ENCODE results near the gene DSCAML1.
A peak's percentile ranks its signal among the peaks of the same experiment; 100 is the strongest.

Gene DSCAML1

DNA sequence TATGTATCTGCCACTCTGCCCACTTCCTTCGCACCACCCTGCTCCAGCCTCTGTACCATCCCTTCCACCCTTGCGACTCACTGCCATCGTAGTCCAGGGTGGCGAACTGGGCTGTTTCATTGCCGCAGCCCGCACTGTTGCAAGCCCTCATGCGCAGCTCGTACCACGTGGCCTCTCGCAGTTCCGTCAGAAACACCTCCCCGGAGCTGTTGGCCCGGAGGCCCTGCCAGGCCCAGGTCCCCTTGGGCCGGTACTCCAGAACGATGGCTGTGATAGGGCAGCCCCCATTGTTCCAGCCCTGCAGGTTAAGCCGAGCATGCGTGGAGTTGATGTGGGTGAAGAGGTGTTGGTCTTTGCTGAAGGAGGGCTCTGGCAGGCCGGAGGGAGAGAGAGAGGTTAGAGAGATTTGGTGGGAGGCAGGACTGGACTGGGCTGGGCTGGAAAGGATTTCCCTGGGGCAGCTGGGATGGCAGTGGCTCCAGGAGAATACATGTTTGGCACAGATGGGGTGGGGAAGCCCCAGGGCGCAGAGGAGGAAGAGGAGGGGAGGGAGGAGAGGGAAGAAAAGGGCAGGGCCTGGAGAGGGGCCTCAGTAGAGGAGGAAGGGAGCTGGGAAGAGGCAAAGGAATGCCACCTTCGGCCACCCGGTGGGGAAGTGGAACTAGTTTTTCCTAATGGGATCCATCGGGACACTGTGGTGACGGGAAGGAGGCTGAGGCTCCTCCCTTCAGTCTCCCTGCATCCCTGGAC lies 359.8 kb downstream of the DSCAML1 start:
- no peak for DNase-seq

DNA sequence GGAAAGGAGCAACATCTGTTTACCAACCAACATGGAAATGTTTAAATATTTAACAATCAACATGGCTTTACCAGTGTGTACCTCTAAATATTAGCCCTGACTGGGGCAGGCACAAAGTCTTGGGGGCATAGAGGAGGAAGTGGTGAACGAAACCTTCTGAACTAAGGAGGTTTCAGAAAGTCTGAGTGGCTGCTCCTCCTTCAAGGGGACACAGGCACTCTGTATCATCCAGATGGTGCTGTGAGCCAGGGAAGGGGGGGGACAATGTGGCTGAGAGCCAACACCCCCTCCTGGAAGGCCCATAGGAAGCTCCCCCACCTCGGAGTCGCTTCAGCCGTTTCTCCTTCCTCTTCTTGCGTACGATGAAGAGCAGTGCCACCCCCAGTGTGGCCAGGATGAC lies 361.7 kb downstream of the DSCAML1 start:
- DNase-seq = no peak

DNA sequence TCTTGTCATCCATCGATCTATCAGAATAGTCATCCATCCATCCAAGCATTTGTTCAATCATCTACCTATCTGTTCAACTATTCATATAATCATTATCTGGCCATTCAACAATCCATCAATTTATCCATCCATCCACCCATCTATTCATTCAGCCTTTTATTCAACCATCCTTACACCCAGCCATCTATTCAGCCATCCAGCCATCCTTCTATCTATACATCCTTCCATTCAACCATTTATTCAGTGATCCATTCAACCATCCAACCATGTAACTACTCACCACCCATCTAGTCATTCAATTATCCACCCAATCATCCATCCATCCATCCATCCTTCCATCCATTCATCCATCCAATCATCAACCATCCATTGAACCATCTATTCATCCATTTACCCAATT lies 362.5 kb downstream of the DSCAML1 start:
- DNase-seq = no peak

DNA sequence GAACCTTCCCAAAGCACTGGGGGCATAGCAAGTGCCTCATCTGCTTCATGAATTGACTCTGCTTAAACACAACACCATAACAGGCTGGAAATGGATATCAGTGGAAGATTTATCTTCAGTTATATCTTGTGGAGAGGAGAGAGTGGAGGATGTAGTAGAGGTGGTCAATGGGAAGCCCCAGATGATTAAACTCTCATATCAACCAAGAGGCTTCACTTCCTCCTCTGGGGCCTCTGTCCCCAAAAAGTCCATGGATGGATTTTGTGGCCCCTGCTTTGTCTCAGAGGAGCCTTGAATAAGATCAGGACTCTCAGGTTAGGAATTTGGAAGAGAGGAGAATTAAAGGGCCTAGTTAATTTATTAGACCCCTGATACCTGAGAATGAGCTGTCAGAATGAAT lies 363.3 kb downstream of the DSCAML1 start:
- no peak for DNase-seq

DNA sequence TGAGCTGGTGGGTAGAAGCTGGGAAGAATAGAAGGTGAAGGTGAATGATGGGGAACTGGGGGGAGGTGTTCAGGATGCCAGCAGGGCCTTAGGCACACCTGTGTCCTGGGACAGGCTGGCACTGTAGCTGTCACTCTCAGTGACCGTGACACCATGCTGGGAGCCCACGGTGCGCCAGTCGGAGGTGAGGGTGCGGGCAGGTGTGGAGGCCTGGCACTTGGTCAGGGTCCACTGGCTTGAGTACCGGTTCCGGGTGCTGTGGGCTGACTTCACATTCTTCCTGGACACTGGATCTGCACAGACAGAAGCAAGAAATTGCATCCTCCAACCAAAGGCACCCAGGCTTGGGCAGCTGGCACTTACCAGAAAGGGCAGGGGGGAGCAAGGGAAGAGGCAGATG lies 365.6 kb downstream of the DSCAML1 start:
- no peak for DNase-seq

DNA sequence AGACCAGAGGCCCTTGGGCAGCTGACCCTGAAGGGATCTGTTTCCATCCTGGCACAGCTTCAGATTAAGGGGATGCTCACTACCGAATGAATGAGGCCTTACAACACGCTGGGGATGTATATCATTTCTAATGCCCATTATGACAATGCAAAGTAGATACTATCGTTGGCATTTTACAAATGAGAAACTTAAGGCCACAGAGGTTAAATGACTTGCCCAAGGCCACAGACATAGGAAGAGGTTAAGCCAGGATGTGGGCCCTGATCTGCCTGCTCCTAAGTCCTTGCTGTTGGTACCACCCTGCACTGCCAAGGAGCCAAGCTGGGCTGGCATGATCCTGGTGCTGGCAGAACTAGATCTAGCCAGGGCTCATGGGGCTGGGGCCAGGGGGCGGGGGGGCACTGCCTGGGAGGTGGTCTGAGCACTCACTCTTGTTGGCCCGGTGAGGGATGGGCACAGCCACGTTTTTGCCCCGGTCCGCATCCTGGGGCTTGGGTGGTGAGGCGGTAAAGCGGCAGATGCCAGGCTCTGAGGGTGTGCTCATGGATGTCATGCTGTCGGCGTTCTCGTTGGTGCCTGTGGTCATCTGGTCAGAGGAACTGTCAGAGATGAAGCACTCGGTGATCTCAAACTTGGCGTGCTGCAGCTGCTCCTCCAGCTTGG lies 366.6 kb downstream of the DSCAML1 start:
- no peak for DNase-seq

DNA sequence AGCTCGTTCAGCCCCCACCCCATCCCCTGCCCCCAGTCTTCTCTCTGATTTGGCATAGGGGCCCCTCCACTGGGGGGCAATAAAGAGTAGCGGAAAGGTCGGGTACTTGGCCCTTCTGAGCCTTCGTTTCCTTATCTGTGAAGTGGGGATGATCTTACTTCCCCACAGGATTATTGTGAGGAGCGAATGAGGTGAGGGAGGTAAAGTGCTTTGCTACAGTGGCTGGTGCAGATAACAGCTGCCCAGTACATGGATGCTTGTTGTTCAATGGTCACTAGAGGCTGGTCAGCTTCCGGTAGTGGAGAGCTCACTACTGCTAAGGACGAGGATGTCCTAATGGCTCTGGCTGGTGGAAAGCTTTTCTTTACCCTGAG lies 368.2 kb downstream of the DSCAML1 start:
- no peak for DNase-seq

DNA sequence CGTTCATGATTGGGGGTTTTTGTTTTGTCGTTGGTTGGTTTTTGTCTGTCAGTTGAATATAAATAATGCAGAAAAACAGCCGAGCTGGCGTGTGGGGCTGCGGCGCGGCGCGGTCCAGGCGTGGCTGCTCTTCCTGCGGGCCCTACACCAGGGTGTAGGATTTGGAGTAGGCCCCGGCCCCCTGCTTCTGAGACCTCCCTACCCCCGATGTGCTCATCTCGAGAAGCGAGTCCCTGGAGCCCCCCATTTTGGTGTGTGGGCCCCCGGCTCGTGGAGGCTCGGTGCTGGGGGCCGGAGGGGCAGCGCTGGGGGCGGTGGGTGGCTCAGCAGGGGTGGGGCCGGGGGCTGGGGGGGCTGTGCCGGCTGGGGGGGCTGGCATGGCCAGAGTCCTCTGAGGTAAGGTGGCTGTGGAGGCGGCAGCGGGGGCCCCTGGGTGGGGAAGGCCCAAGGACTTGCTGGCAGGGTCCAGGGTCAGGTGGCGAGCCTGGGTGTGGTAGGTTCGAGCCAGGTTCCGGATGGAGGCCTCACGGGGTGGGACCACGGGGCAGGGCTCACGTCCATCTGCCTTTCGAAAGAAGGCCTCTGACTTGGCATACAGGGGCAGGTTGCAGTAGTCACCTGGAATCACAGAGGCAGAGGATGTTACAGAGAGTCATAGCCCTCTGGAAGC lies 368.7 kb downstream of the DSCAML1 start:
- no peak for DNase-seq

DNA sequence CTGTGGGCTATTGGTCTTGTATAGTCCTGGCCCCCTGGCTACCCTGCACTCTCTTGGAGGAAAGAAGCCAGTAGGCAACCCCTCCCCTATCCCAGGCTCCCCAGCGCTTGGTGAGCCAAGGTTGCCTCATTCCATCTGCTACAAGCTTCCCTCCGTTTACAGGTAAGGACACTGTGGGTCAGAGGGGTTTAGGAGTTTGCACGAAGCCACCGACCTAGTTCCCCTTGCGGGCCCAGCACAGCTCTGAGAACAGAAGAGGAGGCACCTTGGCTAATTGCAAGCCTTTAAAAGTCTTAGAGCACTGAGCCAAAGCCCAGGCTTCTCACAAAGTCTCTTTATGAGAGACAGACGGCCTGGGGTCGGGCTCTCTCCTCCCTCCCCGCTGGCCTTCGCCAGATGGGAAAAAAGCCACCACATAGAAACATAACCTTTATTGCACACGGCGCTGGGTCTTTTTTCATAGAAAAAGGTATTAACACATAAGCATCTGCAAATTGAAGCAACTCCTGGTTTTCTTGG lies 369.6 kb downstream of the DSCAML1 start:
- DNase-seq = no peak

DNA sequence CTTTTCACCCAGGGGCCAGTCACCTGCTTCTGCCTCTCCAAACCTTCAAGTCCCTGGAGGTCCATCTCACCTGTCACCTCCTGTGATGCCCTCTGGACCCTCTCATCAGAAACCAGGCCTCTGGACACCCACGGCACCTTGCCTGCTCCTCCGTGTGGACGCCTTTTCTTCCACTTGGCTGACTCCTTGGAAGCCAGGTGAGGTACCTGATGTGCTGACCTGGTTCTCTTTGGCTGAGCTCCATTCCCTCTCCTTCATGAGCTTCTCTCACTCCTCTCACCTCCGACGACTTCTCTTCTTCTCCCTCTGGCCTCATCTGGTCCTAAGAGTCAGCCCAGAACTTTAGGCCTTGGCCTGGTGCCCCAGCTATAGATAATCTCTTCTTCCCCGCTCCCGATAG lies 370.1 kb downstream of the DSCAML1 start:
- DNase-seq = no peak

DNA sequence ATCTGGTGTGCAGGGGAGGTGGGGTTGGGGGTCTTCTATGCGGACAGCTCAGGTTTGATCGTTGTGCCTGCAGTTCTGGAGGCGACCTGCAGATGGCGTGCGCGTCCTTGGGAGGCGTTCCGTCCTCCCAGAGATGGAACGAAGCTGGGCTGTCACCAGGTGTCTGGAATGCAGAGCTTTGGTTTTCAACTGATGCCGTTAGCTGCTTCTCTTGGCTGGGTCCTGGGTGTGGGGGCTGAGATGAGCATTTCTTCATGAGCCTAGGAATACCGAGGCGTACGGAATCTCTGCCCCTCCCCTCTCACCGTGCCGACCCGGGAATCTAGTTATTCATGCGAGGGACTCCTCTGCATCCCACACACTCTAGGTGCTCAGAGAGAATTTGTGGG lies 370.7 kb downstream of the DSCAML1 start:
- peak; percentile 90 for DNase-seq

DNA sequence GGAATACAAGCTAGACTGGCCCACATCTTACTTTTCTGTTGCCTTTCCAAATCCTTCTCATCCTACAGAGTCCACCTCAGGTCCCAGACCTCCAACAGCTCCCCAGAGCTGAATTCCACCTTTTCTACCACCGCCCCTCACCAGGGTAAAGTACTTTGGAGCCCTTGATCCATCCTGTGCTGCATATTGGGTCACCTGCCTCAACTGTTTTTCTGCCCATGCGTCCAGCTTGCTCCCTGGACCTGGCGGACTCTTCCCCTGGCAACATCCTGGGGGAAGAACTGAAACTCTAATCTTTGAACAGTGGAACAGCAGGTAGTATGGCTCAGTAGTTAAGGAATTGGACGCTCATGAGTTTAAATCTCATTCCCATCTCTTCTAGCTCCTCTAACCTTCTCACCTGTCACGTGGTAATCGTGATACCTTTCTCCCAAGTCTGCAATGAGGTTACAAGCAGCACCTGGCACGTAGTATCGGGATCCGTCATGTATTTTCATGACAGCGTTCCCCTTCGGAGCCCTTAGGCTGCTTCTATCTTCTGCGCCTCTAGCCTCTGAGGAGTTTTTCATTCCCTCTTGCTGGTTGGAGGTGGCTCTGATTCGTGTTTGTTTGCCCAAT lies 371.2 kb downstream of the DSCAML1 start:
- DNase-seq = no peak

DNA sequence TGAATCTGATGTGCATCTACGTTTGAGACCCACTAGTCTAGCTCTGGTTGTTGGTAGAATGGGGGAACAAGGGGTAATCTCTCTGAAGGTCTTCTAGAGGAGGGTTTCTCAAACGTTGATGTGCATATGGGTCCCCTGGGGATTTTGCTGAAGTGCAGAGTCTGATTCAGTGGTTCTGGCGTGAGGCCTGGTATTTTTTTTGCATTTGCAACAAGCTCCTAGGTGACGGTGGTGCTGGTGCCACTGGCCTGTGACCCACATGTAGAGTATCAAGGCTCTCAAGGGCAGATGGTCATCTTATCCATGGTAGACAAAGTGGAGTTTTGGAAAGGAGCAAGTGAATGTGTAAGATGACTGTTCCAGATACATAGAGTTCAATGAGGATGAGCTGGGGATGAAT lies 372.2 kb downstream of the DSCAML1 start:
- DNase-seq = no peak

DNA sequence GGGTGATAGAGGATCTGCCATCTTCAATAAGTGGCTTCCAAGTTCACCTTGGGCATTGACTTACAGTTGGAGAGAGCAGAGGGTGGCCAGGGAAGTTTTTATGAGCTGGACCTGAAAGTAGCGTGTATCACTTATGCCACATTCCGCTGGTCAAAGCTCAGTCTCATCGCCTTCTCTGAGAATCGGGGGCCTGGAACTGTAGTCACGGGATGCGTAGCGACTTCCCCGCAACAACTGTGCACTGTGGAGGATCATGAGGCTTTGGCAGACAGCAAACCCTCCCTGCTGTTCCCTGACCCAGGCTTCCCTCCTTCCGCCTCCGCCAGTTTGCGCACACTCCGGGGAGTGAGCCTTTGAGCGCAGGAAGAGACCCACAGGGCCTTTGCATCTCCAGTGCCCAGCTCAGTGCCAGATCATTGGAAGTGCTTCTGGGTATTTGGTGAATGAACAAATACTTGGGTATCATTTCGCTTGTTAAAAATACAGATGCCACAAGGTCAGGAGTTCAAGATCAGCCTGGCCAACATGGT lies 373.9 kb downstream of the DSCAML1 start:
- no peak for DNase-seq

DNA sequence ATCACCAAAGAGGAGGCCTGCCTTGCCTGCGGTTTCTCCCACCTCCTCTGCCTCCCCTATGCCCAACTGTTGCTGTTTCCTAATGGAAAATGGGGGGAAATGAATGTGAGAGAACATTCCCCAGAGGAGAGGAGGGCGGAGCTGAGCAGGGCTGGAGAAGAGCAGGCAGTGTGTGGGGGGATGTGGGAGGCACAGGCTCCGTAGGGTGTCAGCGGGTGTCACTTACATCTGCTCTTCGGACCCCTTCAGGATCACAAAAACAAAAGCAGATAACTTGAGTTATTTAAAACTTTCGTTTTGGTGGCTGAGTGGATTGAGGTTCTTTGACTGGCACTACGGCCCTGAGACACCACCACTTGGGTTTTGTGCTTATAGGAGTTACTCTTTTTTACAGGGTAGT lies 375.5 kb downstream of the DSCAML1 start:
- no peak for DNase-seq

DNA sequence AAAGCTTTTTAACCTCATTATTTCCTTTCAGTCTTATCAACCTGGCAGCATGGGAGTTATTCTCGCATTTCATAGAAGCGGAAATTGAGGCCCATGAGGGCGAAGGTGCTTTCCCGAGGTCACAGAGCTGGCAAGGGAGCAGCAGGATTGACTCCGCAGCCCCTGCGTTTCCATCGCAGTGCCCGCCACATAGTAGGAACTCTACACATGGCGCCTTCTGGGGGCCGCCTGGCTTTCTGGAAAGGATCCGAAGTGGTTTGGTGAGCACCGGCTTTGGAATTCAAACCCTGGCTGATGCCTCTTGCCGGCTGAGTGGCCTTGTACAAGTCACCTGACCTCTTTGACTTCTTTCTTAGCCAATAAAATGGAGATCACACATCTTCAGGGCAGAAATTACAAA lies 376.0 kb downstream of the DSCAML1 start:
- DNase-seq = no peak

DNA sequence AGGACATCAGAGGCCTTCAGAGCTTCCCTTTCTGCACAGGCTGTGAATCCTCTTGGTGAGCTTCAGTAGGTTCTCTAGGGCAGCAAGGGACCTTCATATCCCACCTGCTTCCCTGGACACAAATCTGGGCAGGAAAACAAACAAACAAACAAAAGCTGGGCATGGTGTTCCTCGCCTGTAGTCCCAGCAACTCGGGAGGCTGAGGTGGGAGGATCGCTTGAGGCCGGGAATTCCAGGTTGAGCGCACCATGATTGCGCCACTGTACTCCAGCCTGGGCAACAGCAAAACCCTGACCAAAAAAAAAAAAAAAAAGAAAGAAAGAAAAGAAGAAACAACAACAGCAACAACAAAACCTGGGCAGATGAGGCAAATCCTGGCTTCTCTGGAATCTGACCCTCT lies 376.4 kb downstream of the DSCAML1 start:
- no peak for DNase-seq

DNA sequence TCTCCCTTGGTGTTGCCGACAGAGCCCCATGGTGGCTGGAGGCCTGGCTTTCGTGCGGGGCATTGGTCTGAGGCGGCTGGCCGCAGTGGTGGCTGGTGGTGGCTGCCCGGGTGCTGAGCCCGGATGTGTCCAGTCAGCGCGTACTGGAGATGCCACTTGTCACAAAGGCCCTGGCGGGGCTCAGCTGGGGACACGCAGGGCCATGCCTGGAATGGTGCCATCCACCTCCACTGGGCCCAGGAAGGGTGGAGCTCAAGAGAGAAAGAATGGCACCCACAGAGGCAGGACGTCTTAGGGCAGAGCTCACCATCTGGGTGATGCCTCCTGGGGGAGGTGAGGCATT lies 376.9 kb downstream of the DSCAML1 start:
- no peak for DNase-seq

DNA sequence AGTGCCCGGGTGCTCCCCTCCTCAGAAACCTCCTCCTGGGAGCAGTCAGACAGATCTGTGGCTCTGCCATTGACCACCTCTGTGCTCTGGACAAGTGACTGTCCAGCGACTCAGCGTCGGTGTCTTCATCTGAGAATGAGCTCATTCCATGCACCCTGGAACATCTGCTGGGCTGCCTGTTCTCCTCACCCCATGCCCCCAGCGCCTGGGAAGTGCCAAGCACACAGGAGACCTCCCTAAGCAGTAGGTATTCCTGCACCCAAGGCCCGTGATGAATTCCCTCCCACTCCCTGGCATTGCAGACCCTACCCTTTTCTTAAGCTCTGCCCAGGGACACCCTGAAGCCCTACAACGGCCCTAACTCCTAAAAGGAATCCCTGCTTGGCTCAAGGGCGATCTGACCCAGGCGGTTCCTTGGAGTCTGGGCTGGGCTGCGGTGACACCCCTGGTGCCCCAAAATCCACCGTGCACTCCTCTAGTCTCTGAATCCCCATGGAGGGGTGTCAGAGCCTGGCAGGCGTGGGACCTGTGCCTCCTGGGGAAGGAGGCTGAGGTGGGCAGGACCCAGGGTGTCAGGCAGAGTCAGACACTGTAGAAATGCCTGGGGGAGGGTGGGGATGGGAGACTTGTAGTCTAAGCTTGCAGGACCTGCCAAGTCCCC lies 377.4 kb downstream of the DSCAML1 start:
- no peak for DNase-seq

DNA sequence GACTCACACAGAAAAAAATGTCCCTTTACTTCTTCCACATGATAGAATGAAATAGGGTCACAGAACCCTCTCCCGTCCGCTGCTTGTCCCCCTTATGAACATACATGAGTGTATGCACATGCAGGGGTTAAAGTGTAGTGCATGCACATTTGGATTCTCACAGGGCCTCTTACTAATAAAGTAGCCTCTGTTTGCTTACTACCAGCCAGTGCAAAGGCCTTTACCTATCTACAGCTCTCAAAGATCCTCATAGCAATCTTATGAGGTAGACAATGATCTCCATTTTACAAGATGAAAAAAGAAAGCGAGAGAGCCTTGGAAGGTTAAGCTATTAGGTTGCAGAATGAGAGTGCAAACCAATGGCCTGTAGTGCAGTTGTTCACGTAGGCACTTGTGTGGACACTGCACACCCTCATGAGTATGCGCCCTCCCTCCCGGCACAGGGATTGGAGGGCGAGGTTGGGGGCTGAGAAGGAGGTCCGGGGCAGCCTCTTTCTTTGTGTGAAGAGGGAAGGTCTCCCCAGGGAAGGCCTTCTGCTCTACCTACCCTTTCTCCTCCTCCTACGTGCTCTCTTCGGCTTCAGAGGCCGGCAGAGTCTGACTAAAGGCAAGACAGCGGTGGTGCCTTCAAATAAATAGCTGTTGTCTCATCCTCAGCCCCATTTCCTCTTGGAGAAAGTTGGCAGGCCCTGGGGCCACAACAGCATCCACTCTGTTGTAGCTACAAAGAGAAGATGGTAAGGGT lies 378.1 kb downstream of the DSCAML1 start:
- no peak for DNase-seq

DNA sequence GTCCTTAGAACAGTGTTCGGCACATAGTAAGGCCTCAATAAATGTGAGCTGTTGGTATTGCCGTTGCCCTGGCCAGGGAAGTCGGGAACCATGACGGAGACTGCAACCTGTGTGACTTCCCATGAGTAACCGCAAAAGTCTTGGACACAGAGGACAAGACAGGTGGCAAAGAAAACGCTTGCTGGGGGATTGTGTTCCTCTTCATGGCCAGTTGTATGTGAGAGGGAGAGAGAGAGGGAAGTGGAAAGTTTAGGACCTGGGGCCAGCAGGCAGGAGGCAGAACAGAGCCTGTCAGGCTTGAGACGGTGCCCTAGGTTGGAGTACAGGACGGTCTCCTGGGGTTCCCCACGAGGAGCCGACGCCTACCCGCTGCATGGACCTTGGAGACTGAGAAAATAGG lies 379.2 kb downstream of the DSCAML1 start:
- no peak for DNase-seq

DNA sequence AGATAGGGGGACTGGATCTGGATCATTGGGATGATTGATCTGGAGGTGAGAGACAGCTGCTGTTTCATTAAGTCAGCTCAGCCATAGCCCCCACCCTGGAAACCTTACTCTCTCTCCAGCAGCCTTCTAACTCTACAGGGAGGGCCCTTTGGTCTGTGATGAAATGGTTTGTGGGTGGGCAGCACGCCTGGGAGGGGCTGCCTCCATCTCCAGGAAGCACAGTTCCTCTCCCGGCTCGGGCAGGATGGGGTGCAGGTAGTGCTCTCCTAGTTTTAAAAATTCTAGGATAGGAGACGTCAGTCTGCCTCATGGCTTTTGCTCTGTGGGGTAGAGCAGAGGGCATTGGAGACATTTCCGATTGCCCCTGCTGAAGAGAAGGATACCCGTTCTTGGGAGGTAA lies 379.7 kb downstream of the DSCAML1 start:
- DNase-seq = no peak

Measured in eye (tissue), 1 donor.